NT2/D1 (cell line): Measurements from ENCODE around the gene KRTAP9-8.

Experiments
- SUZ12 ChIP-seq: IDR thresholded peaks from 2 replicates; pipeline ENCODE4 v1.6.1; 2011; ENCODE audit not compliant: insufficient read length, insufficient read depth; ENCODE audit errors: extremely low read depth
- YY1 ChIP-seq: IDR thresholded peaks from 2 replicates; pipeline ENCODE4 v1.6.1; 2011; ENCODE audit not compliant: insufficient read length, insufficient read depth
- ZNF274 ChIP-seq: IDR thresholded peaks from 2 replicates; pipeline ENCODE4 v1.6.1; 2011; ENCODE audit warnings: mild to moderate bottlenecking, low read depth, low read length

GRCh38 chr17:41190328-41190727 lies 47.5 kb upstream of the KRTAP9-8 start:
- TF ChIP-seq YY1 (no peak), ZNF274 (no peak), SUZ12 (no peak)
